ENCODE measurements around the gene TRPV6. TPM values are rescaled to one million over a fixed set of nuclear protein-coding genes. Genes with fewer than 3 reads are reported as not detected.

TRPV6 gene
- total RNA-seq, 1 experiment from 2014 or later = not detected

GRCh38 chr7:142836426-142836825, 49.1 kb downstream of the TRPV6 start:
- no peaks in the 10 kb centered on the region for H3K36me3 ChIP-seq (ENCODE audit: insufficient read depth, low read length, poor library complexity, severe bottlenecking)
- CTCF ChIA-PET = no interaction called here
- no peak overlapping the region for H3K4me3 ChIP-seq (ENCODE audit: low read depth, low read length, poor library complexity, severe bottlenecking)
- BruUV-seq (replicated peaks) = no TSS peak
- H3K9me3 ChIP-seq (ENCODE audit: low read depth, low read length, poor library complexity, severe bottlenecking) = no peaks in the 10 kb centered on the region
- POLR2A ChIA-PET (ENCODE audit: low non-redundant PET) = interaction anchor here (0.7 kb wide), 1 partner anchor 217 kb away, joined by 3 read pairs; no protein-coding TSS in a partner anchor
- no peaks in the 10 kb centered on the region for H3K4me1 ChIP-seq (ENCODE audit: insufficient read depth, low read length, poor library complexity, severe bottlenecking)
- no peak overlapping the region for H3K27ac ChIP-seq (ENCODE audit: low read depth, low read length, poor library complexity, severe bottlenecking)
- H3K27me3 ChIP-seq (replicated peaks; ENCODE audit: insufficient read depth, low read depth, low read length, poor library complexity) = no peaks in the 10 kb centered on the region
- DNase-seq (ENCODE audit: low spot score) = no peak
- TF ChIP-seq CTCF (conservative IDR thresholded peaks at IDR 0.05; ENCODE audit: low read depth, low read length) (no peak), EZH2 (IDR thresholded peaks at IDR 0.05; ENCODE audit: borderline replicate concordance, low read depth, low read length, poor library complexity, severe bottlenecking) (no peak)
- intact Hi-C loops (cut with micrococcal nuclease; ENCODE audit: unreplicated experiment) = no loop called here

GRCh38 chr7:142835487-142835886, 50.1 kb downstream of the TRPV6 start:
- BruUV-seq (replicated peaks) = no TSS peak
- Histone ChIP-seq H3K27ac (ENCODE audit: low read depth, low read length, poor library complexity, severe bottlenecking) (no peak overlapping the region), H3K9me3 (ENCODE audit: low read depth, low read length, poor library complexity, severe bottlenecking) (no peaks in the 10 kb centered on the region), H3K4me3 (ENCODE audit: low read depth, low read length, poor library complexity, severe bottlenecking) (no peak overlapping the region), H3K27me3 (replicated peaks; ENCODE audit: insufficient read depth, low read depth, low read length, poor library complexity) (no peaks in the 10 kb centered on the region), H3K36me3 (ENCODE audit: insufficient read depth, low read length, poor library complexity, severe bottlenecking) (no peaks in the 10 kb centered on the region), H3K4me1 (ENCODE audit: insufficient read depth, low read length, poor library complexity, severe bottlenecking) (no peaks in the 10 kb centered on the region)
- no peak for TF ChIP-seq CTCF (conservative IDR thresholded peaks at IDR 0.05; ENCODE audit: low read depth, low read length)
- no peak for TF ChIP-seq EZH2 (IDR thresholded peaks at IDR 0.05; ENCODE audit: borderline replicate concordance, low read depth, low read length, poor library complexity, severe bottlenecking)
- DNase-seq (ENCODE audit: low spot score) = no peak
- intact Hi-C loops (cut with micrococcal nuclease; ENCODE audit: unreplicated experiment) = no loop called here
- POLR2A ChIA-PET (ENCODE audit: low non-redundant PET) = no interaction called here
- CTCF ChIA-PET = no interaction called here

- CTCF ChIA-PET = no interaction called here
- no peak overlapping the region for H3K27ac ChIP-seq (ENCODE audit: low read depth, low read length, poor library complexity, severe bottlenecking)
- BruUV-seq (replicated peaks) = no TSS peak
- H3K27me3 ChIP-seq (replicated peaks; ENCODE audit: insufficient read depth, low read depth, low read length, poor library complexity) = no peaks in the 10 kb centered on the region
- intact Hi-C loops (cut with micrococcal nuclease; ENCODE audit: unreplicated experiment) = no loop called here
- no peaks in the 10 kb centered on the region for H3K9me3 ChIP-seq (ENCODE audit: low read depth, low read length, poor library complexity, severe bottlenecking)
- H3K4me3 ChIP-seq (ENCODE audit: low read depth, low read length, poor library complexity, severe bottlenecking) = no peak overlapping the region
- no peak for DNase-seq (ENCODE audit: low spot score)
- no peaks in the 10 kb centered on the region for H3K4me1 ChIP-seq (ENCODE audit: insufficient read depth, low read length, poor library complexity, severe bottlenecking)
- POLR2A ChIA-PET (ENCODE audit: low non-redundant PET) = no interaction called here
- no peak for TF ChIP-seq CTCF (conservative IDR thresholded peaks at IDR 0.05; ENCODE audit: low read depth, low read length)
- TF ChIP-seq EZH2 (IDR thresholded peaks at IDR 0.05; ENCODE audit: borderline replicate concordance, low read depth, low read length, poor library complexity, severe bottlenecking) = no peak
- H3K36me3 ChIP-seq (ENCODE audit: insufficient read depth, low read length, poor library complexity, severe bottlenecking) = no peaks in the 10 kb centered on the region
These were observed 52.1 kb downstream of the TRPV6 start for GRCh38 chr7:142833174-142834048.

Data from A673 (cell line).